PFSK-1 (cell line): ENCODE data around the gene HOXB2.

ENCODE experiments used
- FOXP2 ChIP-seq: optimal IDR thresholded peaks from 2 replicates; pipeline ENCODE3; 2011; ENCODE audit warnings: borderline replicate concordance, control low read depth, inconsistent platforms; ENCODE audit not compliant: insufficient read depth; ENCODE audit errors: extremely low read length, extremely low read depth
- POLR2AphosphoS5 ChIP-seq: IDR thresholded peaks from 2 replicates; pipeline ENCODE4 v1.6.1; 2012; ENCODE audit warnings: low read depth, mild to moderate bottlenecking, control low read depth, low read length, moderate library complexity
- SIN3A ChIP-seq: IDR thresholded peaks from 2 replicates; pipeline ENCODE4 v1.6.1; 2012; ENCODE audit warnings: mild to moderate bottlenecking, low read length, moderate library complexity, borderline replicate concordance; ENCODE audit not compliant: insufficient read depth
- TAF1 ChIP-seq: IDR thresholded peaks from 2 replicates; pipeline ENCODE4 v1.6.1; 2012; ENCODE audit warnings: low read length, control low read depth, borderline replicate concordance; ENCODE audit not compliant: insufficient read depth
- TF ChIP-seq, protein P1 (sequence below), 2 experiments: IDR thresholded peaks; 2 replicates each; pipeline versions ENCODE4 v1.6.1 to v1.8.0; 2011 to 2012; ENCODE audit warnings: low read depth in 2 of 2, low read length in 2 of 2, control low read depth in 1 of 2, inconsistent platforms in 1 of 2, mild to moderate bottlenecking in 1 of 2, moderate library complexity in 1 of 2; ENCODE audit not compliant: insufficient read depth in 1 of 2

HOXB2 gene

DNA sequence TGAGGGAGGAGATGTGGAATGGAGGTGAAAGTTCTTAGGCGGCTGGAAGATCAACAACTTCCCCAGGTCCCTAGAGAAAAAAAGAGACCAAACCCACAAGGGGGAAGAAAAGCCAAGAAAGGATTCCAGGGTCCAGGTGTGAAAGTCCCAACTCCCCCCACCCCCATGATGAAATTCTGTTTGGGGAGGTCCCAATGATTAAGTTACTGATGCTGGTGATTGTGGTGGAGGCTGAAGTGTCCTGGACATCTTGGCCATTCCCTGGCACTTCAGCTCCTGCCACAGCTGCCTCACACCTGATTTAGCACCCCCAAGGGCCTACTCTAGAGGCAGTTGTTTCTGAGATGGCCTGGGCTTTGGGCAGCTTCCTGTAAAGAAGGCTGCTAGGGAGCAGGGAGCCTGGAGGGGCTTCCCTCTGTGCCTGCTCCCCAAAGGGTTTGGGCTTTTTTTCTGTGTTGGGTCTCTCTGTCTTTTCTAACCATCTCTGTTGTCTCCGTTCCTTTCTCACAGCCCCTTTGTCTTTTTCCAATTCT lies 20.2 kb upstream of the HOXB2 start:
- no peak for TF ChIP-seq TAF1
- TF ChIP-seq, protein P1, sequence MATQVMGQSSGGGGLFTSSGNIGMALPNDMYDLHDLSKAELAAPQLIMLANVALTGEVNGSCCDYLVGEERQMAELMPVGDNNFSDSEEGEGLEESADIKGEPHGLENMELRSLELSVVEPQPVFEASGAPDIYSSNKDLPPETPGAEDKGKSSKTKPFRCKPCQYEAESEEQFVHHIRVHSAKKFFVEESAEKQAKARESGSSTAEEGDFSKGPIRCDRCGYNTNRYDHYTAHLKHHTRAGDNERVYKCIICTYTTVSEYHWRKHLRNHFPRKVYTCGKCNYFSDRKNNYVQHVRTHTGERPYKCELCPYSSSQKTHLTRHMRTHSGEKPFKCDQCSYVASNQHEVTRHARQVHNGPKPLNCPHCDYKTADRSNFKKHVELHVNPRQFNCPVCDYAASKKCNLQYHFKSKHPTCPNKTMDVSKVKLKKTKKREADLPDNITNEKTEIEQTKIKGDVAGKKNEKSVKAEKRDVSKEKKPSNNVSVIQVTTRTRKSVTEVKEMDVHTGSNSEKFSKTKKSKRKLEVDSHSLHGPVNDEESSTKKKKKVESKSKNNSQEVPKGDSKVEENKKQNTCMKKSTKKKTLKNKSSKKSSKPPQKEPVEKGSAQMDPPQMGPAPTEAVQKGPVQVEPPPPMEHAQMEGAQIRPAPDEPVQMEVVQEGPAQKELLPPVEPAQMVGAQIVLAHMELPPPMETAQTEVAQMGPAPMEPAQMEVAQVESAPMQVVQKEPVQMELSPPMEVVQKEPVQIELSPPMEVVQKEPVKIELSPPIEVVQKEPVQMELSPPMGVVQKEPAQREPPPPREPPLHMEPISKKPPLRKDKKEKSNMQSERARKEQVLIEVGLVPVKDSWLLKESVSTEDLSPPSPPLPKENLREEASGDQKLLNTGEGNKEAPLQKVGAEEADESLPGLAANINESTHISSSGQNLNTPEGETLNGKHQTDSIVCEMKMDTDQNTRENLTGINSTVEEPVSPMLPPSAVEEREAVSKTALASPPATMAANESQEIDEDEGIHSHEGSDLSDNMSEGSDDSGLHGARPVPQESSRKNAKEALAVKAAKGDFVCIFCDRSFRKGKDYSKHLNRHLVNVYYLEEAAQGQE (IDR thresholded peaks at IDR 0.05; ENCODE audit: insufficient read depth in 1 of 2, low read depth in 2 of 2, low read length in 2 of 2): no peak
- TF ChIP-seq FOXP2: no peak
- TF ChIP-seq POLR2AphosphoS5: no peak
- TF ChIP-seq SIN3A: no peak

GRCh38 chr17:48564188-48565021 lies 19.5 kb upstream of the HOXB2 start:
- no peak for TF ChIP-seq SIN3A
- TF ChIP-seq, protein P1 (IDR thresholded peaks at IDR 0.05; ENCODE audit: insufficient read depth in 1 of 2, low read depth in 2 of 2, low read length in 2 of 2): no peak
- TF ChIP-seq FOXP2: no peak
- TF ChIP-seq TAF1: no peak
- TF ChIP-seq POLR2AphosphoS5: no peak

DNA sequence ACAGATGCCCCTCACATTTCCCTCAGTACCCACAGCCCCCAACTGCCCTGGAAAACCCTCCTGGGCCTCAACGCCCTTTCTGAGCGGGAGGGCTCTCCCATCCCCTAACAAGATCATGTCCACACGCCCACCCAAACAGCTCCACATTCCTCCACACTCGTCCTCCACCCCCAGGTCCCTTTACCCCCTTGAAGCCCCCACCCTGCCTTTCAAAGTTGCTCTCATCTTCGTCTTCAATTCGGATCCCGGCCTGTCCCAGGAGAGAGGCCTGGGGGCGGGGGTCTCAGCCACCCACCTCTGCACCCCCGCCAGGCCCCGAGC lies 18.9 kb upstream of the HOXB2 start:
- TF ChIP-seq TAF1 (no peak), SIN3A (no peak), FOXP2 (no peak), POLR2AphosphoS5 (no peak)
- TF ChIP-seq, protein P1 (IDR thresholded peaks at IDR 0.05; ENCODE audit: insufficient read depth in 1 of 2, low read depth in 2 of 2, low read length in 2 of 2): no peak

- TF ChIP-seq SIN3A (no peak), TAF1 (no peak)
Measured at GRCh38 chr17:48563385-48563838, 18.5 kb upstream of the HOXB2 start.

DNA sequence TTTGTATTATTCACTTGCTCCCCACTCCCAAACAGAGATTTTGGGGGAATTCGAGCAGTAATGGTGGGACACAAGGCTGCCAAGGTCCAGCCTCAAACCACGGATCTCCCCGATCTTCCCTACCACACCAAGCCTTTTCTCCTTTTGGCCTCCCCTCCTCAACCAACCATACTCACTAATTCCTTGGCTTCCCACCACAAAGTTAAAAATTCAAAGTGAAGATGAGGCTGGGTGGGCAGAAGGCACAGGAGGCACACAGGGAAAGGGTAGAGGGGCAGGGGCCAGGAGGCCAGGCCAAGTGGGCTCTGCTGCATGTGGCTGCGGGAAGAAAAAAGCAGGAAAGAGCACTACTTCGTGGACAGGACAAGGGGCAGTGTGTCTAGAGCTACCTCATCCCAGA lies 18.0 kb upstream of the HOXB2 start:
- TF ChIP-seq FOXP2 (no peak), TAF1 (no peak), POLR2AphosphoS5 (no peak), SIN3A (no peak)
- TF ChIP-seq, protein P1 (IDR thresholded peaks at IDR 0.05; ENCODE audit: insufficient read depth in 1 of 2, low read depth in 2 of 2, low read length in 2 of 2): no peak
